SK-N-SH treated with all-trans-retinoic acid at 6 μM for 48 hours (cell line): ENCODE results near the gene TSC2.

Source experiments
- BACH2 ChIP-seq: fragments of 250-450 bp; sonication (Bioruptor Pico); IDR thresholded peaks from 2 replicates; pipeline ENCODE4 v1.9.0; 2021; ENCODE audit warnings: mild to moderate bottlenecking, borderline replicate concordance
- GLIS3 ChIP-seq: fragments of 250-450 bp; sonication (Bioruptor Pico); IDR thresholded peaks from 2 replicates; pipeline ENCODE4 v1.5.0; 2020; ENCODE audit warnings: mild to moderate bottlenecking, moderate library complexity
- ISL1 ChIP-seq: fragments of 250-450 bp; sonication (Bioruptor Pico); IDR thresholded peaks from 2 replicates; pipeline ENCODE4 v2.1.2; 2022; ENCODE audit warnings: mild to moderate bottlenecking, moderate library complexity
- PPARA ChIP-seq: fragments of 250-450 bp; sonication (Bioruptor Pico); IDR thresholded peaks from 2 replicates; pipeline ENCODE4 v1.5.0; 2020; ENCODE audit warnings: mild to moderate bottlenecking, borderline replicate concordance
- RARB ChIP-seq: fragments of 250-450 bp; sonication (Bioruptor Pico); IDR thresholded peaks from 2 replicates; pipeline ENCODE4 v1.8.0; 2021; ENCODE audit warnings: mild to moderate bottlenecking, moderate library complexity
- TOX ChIP-seq: fragments of 250-450 bp; sonication (Bioruptor Pico); IDR thresholded peaks from 2 replicates; pipeline ENCODE4 v1.8.0; 2021; ENCODE audit warnings: mild to moderate bottlenecking, moderate library complexity, borderline replicate concordance
- ZC3H10 ChIP-seq: fragments of 250-450 bp; sonication (Bioruptor Pico); IDR thresholded peaks from 2 replicates; pipeline ENCODE4 v1.5.1; 2021; ENCODE audit warnings: mild to moderate bottlenecking, moderate library complexity
- ZFP30 ChIP-seq: fragments of 450-650 bp; formaldehyde crosslinking; IDR thresholded peaks from 2 replicates; pipeline ENCODE4 v1.5.0; 2022; ENCODE audit warnings: mild to moderate bottlenecking, moderate library complexity
- ZNF565 ChIP-seq: fragments of 450-650 bp; formaldehyde crosslinking; conservative IDR thresholded peaks from 2 replicates; pipeline ENCODE4 v1.5.0; 2020; ENCODE audit warnings: low read depth, mild to moderate bottlenecking, moderate library complexity
- ZNF8 ChIP-seq: fragments of 450-650 bp; formaldehyde crosslinking; IDR thresholded peaks from 2 replicates; pipeline ENCODE4 v1.5.0; 2020; ENCODE audit warnings: mild to moderate bottlenecking, moderate library complexity
- TF ChIP-seq, protein P1 (sequence below): fragments of 250-450 bp; sonication (Bioruptor Pico); IDR thresholded peaks from 2 replicates; pipeline ENCODE4 v1.5.1; 2020; ENCODE audit warnings: low read depth, mild to moderate bottlenecking, moderate library complexity
- TF ChIP-seq, protein P2 (sequence below): fragments of 250-450 bp; sonication (Bioruptor Pico); IDR thresholded peaks from 2 replicates; pipeline ENCODE4 v1.8.0; 2021; ENCODE audit warnings: low read depth, mild to moderate bottlenecking, moderate library complexity, borderline replicate concordance
- TF ChIP-seq, protein P3 (sequence below): fragments of 250-450 bp; sonication (Bioruptor Pico); IDR thresholded peaks from 2 replicates; pipeline ENCODE4 v1.8.0; 2020; ENCODE audit warnings: mild to moderate bottlenecking, moderate library complexity, borderline replicate concordance

DNA sequence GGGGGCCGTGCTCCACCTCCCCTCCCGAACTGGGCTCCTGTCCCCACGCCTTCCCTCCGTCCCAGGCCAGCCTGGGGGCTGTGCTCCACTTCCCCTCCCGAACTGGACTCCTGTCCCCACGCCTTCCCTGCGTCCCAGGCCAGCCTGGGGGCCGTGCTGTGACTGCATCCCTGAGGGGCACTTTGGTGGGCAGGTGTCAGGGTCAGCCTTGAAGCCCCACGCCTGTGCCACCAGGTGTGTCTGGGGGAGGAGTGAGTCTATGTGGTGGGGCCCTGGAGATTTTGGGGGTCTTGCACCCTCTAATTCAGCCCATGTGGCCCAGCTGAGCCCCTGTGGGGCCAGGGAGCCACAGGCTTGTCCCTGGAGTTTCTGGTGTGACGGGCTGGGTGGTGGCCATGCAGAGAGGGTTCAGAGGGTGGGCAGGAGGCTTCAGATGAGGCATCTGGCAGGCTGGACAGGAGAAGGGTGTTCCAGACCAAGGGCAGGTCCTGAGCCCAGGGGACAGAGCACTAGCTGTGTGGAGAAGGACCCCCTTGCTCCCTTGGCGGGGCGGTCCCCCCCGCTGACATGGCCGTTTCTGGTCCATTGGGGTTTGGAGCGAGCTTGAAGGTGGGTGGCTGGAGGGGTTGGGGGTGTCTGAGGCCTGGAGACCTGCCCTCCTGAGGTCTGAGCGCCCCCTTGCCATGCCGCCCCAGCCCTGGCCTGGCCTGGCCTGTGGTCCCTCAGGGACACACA is 12.9 kb upstream of the TSC2 start:
- TF ChIP-seq, protein P1, sequence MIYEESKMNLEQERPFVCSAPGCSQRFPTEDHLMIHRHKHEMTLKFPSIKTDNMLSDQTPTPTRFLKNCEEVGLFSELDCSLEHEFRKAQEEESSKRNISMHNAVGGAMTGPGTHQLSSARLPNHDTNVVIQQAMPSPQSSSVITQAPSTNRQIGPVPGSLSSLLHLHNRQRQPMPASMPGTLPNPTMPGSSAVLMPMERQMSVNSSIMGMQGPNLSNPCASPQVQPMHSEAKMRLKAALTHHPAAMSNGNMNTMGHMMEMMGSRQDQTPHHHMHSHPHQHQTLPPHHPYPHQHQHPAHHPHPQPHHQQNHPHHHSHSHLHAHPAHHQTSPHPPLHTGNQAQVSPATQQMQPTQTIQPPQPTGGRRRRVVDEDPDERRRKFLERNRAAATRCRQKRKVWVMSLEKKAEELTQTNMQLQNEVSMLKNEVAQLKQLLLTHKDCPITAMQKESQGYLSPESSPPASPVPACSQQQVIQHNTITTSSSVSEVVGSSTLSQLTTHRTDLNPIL: no peak
- no peak for TF ChIP-seq TOX (CRISPR knock-in tag)
- TF ChIP-seq ZFP30: no peak
- no peak for TF ChIP-seq ISL1
- TF ChIP-seq PPARA (CRISPR knock-in tag): no peak
- TF ChIP-seq RARB (CRISPR knock-in tag): no peak
- no peak for TF ChIP-seq ZNF8 (CRISPR knock-in tag)
- TF ChIP-seq, protein P2, sequence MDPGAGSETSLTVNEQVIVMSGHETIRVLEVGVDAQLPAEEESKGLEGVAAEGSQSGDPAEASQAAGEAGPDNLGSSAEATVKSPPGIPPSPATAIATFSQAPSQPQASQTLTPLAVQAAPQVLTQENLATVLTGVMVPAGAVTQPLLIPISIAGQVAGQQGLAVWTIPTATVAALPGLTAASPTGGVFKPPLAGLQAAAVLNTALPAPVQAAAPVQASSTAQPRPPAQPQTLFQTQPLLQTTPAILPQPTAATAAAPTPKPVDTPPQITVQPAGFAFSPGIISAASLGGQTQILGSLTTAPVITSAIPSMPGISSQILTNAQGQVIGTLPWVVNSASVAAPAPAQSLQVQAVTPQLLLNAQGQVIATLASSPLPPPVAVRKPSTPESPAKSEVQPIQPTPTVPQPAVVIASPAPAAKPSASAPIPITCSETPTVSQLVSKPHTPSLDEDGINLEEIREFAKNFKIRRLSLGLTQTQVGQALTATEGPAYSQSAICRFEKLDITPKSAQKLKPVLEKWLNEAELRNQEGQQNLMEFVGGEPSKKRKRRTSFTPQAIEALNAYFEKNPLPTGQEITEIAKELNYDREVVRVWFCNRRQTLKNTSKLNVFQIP (CRISPR knock-in tag): no peak
- no peak for TF ChIP-seq BACH2 (CRISPR knock-in tag)
- TF ChIP-seq, protein P3, sequence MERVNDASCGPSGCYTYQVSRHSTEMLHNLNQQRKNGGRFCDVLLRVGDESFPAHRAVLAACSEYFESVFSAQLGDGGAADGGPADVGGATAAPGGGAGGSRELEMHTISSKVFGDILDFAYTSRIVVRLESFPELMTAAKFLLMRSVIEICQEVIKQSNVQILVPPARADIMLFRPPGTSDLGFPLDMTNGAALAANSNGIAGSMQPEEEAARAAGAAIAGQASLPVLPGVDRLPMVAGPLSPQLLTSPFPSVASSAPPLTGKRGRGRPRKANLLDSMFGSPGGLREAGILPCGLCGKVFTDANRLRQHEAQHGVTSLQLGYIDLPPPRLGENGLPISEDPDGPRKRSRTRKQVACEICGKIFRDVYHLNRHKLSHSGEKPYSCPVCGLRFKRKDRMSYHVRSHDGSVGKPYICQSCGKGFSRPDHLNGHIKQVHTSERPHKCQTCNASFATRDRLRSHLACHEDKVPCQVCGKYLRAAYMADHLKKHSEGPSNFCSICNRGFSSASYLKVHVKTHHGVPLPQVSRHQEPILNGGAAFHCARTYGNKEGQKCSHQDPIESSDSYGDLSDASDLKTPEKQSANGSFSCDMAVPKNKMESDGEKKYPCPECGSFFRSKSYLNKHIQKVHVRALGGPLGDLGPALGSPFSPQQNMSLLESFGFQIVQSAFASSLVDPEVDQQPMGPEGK (CRISPR knock-in tag): no peak
- TF ChIP-seq GLIS3 (CRISPR knock-in tag): no peak
- TF ChIP-seq ZNF565 (CRISPR knock-in tag): no peak
- no peak for TF ChIP-seq ZC3H10 (CRISPR knock-in tag)
